Renal cortex interstitium (tissue), 15 donors: ENCODE data around the gene CSNK2A1. TPM values are rescaled to one million over a fixed set of nuclear protein-coding genes. Genes with fewer than 3 reads are reported as not detected.
"Not testable (repeated sequence)": the region's sequence is repeated elsewhere in the genome, so short reads cannot be mapped to it uniquely, and the experiment has no call there.

ENCODE experiments used
- DNase-seq, 11 donors: peaks; one replicate each; pipeline ENCODE4 v3.0.0-alpha.2; 2013; ENCODE audit warnings: low read depth in 9 of 11, low spot score in 4 of 11; ENCODE audit errors: extremely low read depth in 1 of 11
- long read RNA-seq, 16 experiments: transcript quantifications; one replicate each; lab custom pipeline, GENCODE V29; 2026
- polyA plus RNA-seq, 3 donors: library from polyadenylated mRNA; unstranded; fragments of 120-200 nt; gene quantifications; one replicate each; pipeline ENCODE4 v1.2.1, GENCODE V29; 2013; ENCODE audit not compliant: insufficient read length in 3 of 3

CSNK2A1 gene
- 100 to 1,000 TPM; 131 to 154 (median 143) TPM for polyA plus RNA-seq
- long read RNA-seq, donor 1, full-length matches to known transcripts, result 32 of 32 reads
- long read RNA-seq, donor 1, partial matches to known transcripts, result 0 of 32 reads
- long read RNA-seq, donor 1, other reads (novel, unspliced or antisense), result 0 of 32 reads
- long read RNA-seq, donor 2, full-length matches to known transcripts, result 21 of 29 reads
- long read RNA-seq, donor 2, partial matches to known transcripts, result 8 of 29 reads
- long read RNA-seq, donor 2, other reads (novel, unspliced or antisense), result 0 of 29 reads
- long read RNA-seq, donor 3, full-length matches to known transcripts, result 42 of 47 reads
- long read RNA-seq, donor 3, partial matches to known transcripts, result 5 of 47 reads
- long read RNA-seq, donor 3, other reads (novel, unspliced or antisense), result 0 of 47 reads
- long read RNA-seq, donor 4, full-length matches to known transcripts, result 30 of 30 reads
- long read RNA-seq, donor 4, partial matches to known transcripts, result 0 of 30 reads
- long read RNA-seq, donor 4, other reads (novel, unspliced or antisense), result 0 of 30 reads
- long read RNA-seq, donor 5, full-length matches to known transcripts, result 58 of 75 reads
- long read RNA-seq, donor 5, partial matches to known transcripts, result 17 of 75 reads
- long read RNA-seq, donor 5, other reads (novel, unspliced or antisense), result 0 of 75 reads
- long read RNA-seq, donor 6, full-length matches to known transcripts, result 34 of 34 reads
- long read RNA-seq, donor 6, partial matches to known transcripts, result 0 of 34 reads
- long read RNA-seq, donor 6, other reads (novel, unspliced or antisense), result 0 of 34 reads
- long read RNA-seq, donor 7, full-length matches to known transcripts, result 38 of 48 reads
- long read RNA-seq, donor 7, partial matches to known transcripts, result 10 of 48 reads
- long read RNA-seq, donor 7, other reads (novel, unspliced or antisense), result 0 of 48 reads
- long read RNA-seq, donor 8, full-length matches to known transcripts, result 41 of 53 reads
- long read RNA-seq, donor 8, partial matches to known transcripts, result 12 of 53 reads
- long read RNA-seq, donor 8, other reads (novel, unspliced or antisense), result 0 of 53 reads
- long read RNA-seq, donor 9, full-length matches to known transcripts, result 34 of 34 reads
- long read RNA-seq, donor 9, partial matches to known transcripts, result 0 of 34 reads
- long read RNA-seq, donor 9, other reads (novel, unspliced or antisense), result 0 of 34 reads
- long read RNA-seq, donor 10, full-length matches to known transcripts, result 22 of 28 reads
- long read RNA-seq, donor 10, partial matches to known transcripts, result 6 of 28 reads
- long read RNA-seq, donor 10, other reads (novel, unspliced or antisense), result 0 of 28 reads
- long read RNA-seq, donor 11, full-length matches to known transcripts, result 22 of 22 reads
- long read RNA-seq, donor 11, partial matches to known transcripts, result 0 of 22 reads
- long read RNA-seq, donor 11, other reads (novel, unspliced or antisense), result 0 of 22 reads
- long read RNA-seq, donor 12, full-length matches to known transcripts, result 8 of 8 reads
- long read RNA-seq, donor 12, partial matches to known transcripts, result 0 of 8 reads
- long read RNA-seq, donor 12, other reads (novel, unspliced or antisense), result 0 of 8 reads
- long read RNA-seq, donor 13, full-length matches to known transcripts, result 51 of 58 reads
- long read RNA-seq, donor 13, partial matches to known transcripts, result 7 of 58 reads
- long read RNA-seq, donor 13, other reads (novel, unspliced or antisense), result 0 of 58 reads
- long read RNA-seq, donor 14, full-length matches to known transcripts, result 24 of 24 reads
- long read RNA-seq, donor 14, partial matches to known transcripts, result 0 of 24 reads
- long read RNA-seq, donor 14, other reads (novel, unspliced or antisense), result 0 of 24 reads
- long read RNA-seq, donor 15, full-length matches to known transcripts, result 18 of 18 reads
- long read RNA-seq, donor 15, partial matches to known transcripts, result 0 of 18 reads
- long read RNA-seq, donor 15, other reads (novel, unspliced or antisense), result 0 of 18 reads
- long read RNA-seq, donor 16, full-length matches to known transcripts, result 75 of 97 reads
- long read RNA-seq, donor 16, partial matches to known transcripts, result 22 of 97 reads
- long read RNA-seq, donor 16, other reads (novel, unspliced or antisense), result 0 of 97 reads

- peak; percentile 91 to 99 (median 95) for DNase-seq
These were observed at the start of gene CSNK2A1 for GRCh38 chr20:543369-544152. TSS of gene CSNK2A1 (minus strand) at chr20:543790. CDS start at chr20:508551, 35,239 bp downstream.

- DNase-seq, result no peak
These were observed 48.9 kb upstream of the CSNK2A1 start for GRCh38 chr20:592506-592905.

GRCh38 chr20:591941-592340 is 48.4 kb upstream of the CSNK2A1 start:
- no peak for DNase-seq

GRCh38 chr20:588932-589672 is 45.5 kb upstream of the CSNK2A1 start:
- DNase-seq, result no peak

- no peak for DNase-seq
These were observed 44.9 kb upstream of the CSNK2A1 start for GRCh38 chr20:588476-588875.

GRCh38 chr20:584971-585301 is 41.3 kb upstream of the CSNK2A1 start:
- DNase-seq, result no peak

- DNase-seq, result no peak
These were observed 40.8 kb upstream of the CSNK2A1 start for GRCh38 chr20:584161-584970.

GRCh38 chr20:582204-582603 is 38.6 kb upstream of the CSNK2A1 start:
- no peak for DNase-seq

GRCh38 chr20:578940-579690 is 35.5 kb upstream of the CSNK2A1 start:
- DNase-seq, result not testable (repeated sequence)

- DNase-seq, result no peak
These were observed 33.7 kb upstream of the CSNK2A1 start for GRCh38 chr20:577167-577791.

GRCh38 chr20:576156-576555 is 32.6 kb upstream of the CSNK2A1 start:
- no peak for DNase-seq

GRCh38 chr20:575230-575629 is 31.6 kb upstream of the CSNK2A1 start:
- DNase-seq, result no peak

- DNase-seq, result no peak
These were observed 30.8 kb upstream of the CSNK2A1 start for GRCh38 chr20:574297-574942.
